ENCODE results near the gene WDR31.
"Not testable (repeated sequence)": the region's sequence is repeated elsewhere in the genome, so short reads cannot be mapped to it uniquely, and the experiment has no call there.

The WDR31 gene

DNA sequence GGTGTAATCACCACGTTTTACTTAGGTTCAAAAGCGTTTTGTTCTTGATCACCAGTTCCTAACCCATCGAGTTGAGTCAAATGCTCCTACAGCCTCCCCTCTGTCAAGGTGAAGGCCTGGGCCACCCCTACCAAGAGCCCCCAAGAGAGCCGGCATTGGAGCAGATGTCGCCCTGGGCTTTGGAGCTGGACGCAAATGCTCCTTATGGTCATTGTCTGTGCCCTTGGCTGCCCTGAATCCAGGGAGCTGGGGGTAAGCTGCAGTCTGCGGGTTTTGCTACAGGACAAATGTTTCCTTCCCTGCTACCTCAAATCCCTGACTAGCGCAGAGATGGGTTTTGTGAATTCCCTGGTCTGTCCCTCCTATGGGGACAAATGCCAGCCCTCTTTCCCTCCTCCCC is 41.8 kb downstream of the WDR31 start:
- no peak for DNase-seq (ENCODE audit: low read depth)

GRCh38 chr9:113296796-113297558 is 43.1 kb downstream of the WDR31 start:
- DNase-seq (ENCODE audit: low read depth) = no peak

GRCh38 chr9:113296247-113296646 is 43.8 kb downstream of the WDR31 start:
- DNase-seq (ENCODE audit: low read depth) = not testable (repeated sequence)

- no peak for DNase-seq (ENCODE audit: low read depth)
Observed at GRCh38 chr9:113293285-113293878, 46.7 kb downstream of the WDR31 start.

- DNase-seq (ENCODE audit: low read depth) = no peak
Observed at GRCh38 chr9:113290052-113290607, 49.9 kb downstream of the WDR31 start.

DNA sequence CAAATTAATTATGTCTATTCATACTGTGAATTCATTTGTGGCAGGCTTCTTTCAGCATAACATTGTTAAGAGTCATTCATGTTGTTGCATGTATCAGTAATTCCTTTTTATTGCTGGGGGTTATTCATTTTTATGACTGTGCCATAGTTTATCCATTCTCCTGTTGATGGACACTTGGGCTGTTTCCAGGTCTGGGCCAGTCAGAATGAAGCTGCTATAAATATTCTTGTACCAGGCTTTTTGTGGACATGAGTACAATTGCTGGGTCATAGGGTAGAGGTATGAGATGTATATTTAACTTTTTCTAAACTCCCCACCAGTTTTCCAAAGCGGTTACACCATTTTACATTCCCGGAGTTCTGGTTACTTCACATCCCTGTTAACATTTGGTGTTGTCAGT is 51.0 kb downstream of the WDR31 start:
- no peak for DNase-seq (ENCODE audit: low read depth)

GRCh38 chr9:113281356-113281755 is 58.7 kb downstream of the WDR31 start:
- DNase-seq (ENCODE audit: low read depth) = no peak

DNA sequence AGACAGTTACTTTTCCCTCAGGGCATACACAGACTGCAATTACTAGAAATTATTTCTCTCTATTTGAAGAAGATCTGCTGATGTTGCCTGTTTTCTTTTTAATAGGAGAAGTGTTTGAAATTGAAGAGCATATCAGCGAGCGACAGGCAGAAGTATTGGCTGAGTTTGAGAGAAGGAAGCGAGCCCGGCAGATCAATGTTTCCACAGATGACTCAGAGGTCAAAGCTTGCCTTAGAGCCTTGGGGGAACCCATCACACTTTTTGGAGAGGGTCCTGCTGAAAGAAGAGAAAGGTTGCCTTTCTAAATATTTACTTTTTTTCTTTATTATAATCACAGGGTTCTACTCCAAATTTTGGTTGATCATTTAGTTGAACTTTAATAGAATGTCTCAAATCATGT is 61.2 kb downstream of the WDR31 start:
- no peak for DNase-seq (ENCODE audit: low read depth)

DNA sequence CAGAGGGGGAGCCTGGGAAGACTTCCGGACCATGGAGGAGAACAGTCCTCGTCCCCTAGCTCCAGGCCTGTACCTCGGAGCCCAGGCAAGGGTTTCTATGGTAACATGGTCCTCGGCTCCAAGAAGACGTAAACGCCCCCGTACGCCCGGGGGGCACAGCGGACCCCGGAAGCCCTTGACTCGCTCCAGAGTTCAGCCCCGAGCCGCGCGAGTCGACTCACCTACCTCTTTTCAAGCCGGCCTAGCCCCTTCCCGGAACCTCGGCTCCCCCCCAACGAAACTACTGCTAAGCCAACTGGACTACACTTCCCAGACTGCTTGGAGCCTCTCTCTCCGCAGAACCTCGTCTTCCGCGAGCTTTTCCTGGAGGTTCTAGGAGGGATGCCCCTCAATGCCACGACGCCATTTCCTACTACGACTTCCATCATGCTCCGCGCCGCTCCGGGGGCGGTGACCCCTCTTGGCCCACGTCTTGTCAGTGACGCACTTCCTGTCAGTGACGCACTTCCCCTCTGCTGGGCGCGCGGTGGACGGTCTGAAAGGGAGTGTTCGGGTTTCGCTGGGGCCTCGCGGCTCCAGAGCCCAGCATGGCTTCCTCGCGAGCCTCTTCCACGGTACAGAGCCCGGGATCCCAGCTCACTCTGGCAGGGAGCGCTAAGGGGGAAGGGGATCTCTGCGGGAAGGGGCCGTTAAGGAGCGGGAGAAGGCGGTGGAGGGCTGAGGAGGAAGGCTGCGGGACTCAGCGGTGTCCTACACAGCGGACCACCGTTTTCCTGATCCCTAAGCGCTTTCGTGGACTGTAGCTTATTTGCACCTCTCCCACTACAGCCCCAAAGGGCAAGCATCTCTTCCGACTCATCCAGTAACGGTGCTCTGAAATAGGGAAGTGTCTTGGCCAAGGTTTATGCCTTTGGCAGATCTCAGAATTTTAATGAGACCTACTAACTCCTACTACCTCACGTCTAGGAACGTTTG is 64.6 kb downstream of the WDR31 start, which contains the start of the genes CDC26 and PRPF4:
Gene CDC26, minus strand, starts transcription at position 416 of the 975 bp plus-strand sequence. CDS start 3,065 bp downstream, outside the sequence.
Gene PRPF4, plus strand, starts transcription at position 502 of the 975 bp plus-strand sequence. Its CDS starts 86 bp downstream, at position 588.
- peak; percentile 95 for DNase-seq (ENCODE audit: low read depth)

DNA sequence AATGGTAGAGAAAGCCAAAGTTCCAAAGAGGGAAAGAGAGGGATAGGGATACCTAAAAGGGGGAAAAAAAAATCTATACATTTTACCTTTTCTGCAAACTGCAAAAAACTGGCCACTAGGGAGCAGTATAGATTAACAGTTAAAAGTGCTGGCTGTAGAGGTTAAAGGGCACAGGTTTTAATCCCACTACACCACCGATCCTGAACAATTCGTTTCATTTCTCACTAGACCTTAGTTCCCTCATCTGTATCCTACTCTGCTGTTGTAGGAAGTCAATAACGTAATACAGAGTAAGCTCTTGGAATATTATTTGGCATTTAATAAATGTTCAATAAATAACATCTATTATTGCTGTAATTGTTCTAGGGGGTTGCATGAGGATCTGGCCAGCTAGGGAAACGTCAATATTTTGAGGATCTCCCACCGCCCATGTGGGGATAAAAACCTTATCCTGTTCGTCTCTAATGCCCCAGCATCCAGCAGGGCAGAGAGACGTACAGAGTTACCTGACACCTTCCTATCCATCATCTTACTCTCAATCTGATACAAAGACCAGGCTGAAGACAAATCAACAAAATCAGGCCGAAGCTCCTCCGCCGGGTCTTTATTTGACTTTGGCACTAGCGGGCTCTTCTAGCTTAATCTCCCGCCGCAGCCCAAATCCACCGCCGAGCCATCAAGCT is 65.5 kb downstream of the WDR31 start:
- no peak for DNase-seq (ENCODE audit: low read depth)

DNA sequence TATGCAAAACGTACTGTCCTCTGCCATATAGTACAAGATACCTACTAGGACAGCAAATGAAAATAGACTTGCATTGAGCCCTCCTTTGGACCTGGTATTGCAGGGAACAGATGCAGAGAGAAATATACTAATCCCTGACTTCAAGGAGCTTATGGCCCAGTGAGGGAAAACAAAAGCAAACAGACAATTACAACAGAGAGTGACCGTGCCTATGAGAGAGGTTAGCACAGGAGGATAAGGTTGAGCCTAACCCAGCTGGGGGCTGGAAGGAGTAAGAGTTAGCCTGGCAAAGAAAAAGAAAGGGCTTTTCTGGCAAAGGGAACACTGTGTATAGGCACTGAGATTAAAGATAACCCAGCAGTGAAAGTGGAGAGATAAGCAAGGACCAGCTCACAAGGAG is 70.2 kb downstream of the WDR31 start:
- no peak for DNase-seq (ENCODE audit: low read depth)

DNA sequence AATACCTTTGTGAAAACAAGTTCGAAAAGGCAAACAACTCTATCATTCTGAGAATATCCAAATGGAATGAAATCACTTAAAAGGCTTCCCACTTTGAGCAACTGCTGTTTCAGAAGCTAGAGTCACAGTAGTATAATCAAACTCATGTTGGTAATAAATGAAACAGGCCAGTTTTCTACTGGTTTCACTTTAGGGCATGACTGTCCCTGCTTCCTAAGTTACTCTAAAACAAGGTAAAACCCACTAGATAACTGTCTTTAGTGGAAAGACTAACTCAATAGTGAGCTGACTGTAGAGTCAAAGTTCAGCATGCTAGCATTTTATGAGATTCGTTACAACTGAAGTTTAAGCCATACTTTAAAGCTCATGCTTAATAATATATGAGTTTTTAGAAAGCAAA is 70.7 kb downstream of the WDR31 start:
- no peak for DNase-seq (ENCODE audit: low read depth)

DNA sequence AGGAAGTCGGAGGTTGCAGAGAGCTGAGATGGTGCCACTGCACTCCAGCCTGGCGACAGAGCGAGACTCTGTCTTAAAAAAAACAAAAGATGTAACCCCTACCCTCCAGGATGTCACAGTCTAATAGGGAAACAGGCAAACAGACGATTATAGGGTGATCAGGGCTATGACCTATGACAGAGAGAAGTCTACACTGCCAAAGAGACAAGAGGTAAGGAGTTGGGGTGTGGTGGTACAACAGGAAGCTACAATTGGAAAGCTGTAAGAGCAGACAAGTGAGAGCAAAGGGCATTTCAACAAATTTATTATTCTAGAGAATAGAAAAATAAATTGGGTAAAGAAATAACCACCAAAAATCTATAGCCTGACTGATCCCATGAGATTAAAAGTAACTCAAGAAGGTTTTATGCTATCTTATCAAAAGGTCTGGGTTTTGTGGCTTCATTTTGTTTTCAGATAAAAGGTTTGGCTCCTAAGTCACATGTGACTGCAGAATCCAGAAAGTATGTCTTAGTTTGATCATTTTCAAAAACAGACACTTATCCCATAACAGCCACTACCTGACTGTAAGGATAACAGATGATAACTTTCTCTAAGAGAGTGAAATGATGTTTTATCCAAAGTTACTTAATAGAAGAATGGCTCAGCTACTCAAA is 72.0 kb downstream of the WDR31 start:
- no peak for DNase-seq (ENCODE audit: low read depth)

DNA sequence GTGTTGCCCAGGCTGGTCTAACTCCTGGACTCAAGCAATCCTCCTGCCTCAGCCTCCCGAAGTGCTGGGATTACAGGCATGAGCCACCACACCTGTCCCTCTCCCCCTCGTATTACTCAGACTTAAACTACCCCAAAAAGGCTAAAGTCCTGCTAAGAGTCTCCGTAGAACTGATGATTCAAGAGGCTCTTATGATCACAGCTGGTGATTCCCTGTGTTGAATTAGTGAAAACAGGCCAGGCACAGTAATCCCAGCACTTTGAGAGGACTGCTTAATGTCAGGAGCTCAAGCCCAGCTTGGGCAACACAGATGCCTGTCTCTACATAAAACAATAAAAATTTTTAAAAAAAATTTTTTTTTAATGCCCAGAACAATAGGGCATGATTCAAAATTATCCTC is 73.9 kb downstream of the WDR31 start:
- DNase-seq (ENCODE audit: low read depth) = no peak

Data from stimulated activated CD8-positive, alpha-beta memory T cell treated with anti-CD3 and anti-CD28 coated beads, Interleukin-4, amount 100 ng/mL, for 24 hours (primary cell).